ENCODE data around the gene OAS1.

Gene OAS1

GRCh38 chr12:112965643-112966042, 58.9 kb downstream of the OAS1 start:
- no peak for DNase-seq (ENCODE audit: low read depth in 2 of 2)

GRCh38 chr12:112967306-112967705, 60.5 kb downstream of the OAS1 start:
- no peak for DNase-seq (ENCODE audit: low read depth in 2 of 2)

GRCh38 chr12:112967858-112968257, 61.1 kb downstream of the OAS1 start:
- DNase-seq (ENCODE audit: low read depth in 2 of 2), result no peak
